GM08714 (cell line): Measurements from ENCODE around the gene HEATR9.

Experiments
- H3K4me3 ChIP-seq: fragments of 200-500 bp; sonication (Bioruptor generic); 2 replicates; pipeline ENCODE4 v1.5.1; 2014; ENCODE audit warnings: mild to moderate bottlenecking, low read length, inconsistent platforms
- ZNF274 ChIP-seq: IDR thresholded peaks from 2 replicates; pipeline ENCODE4 v1.6.1; 2012; ENCODE audit warnings: mild to moderate bottlenecking, low read depth, low read length

HEATR9 gene

GRCh38 chr17:35856603-35857002 is 12.1 kb downstream of the HEATR9 start:
- no peak for TF ChIP-seq ZNF274
- H3K4me3 ChIP-seq = no peak overlapping the region

- no peak overlapping the region for H3K4me3 ChIP-seq
- no peak for TF ChIP-seq ZNF274
Measured at GRCh38 chr17:35855965-35856364, 12.7 kb downstream of the HEATR9 start.

- TF ChIP-seq ZNF274 = no peak
- H3K4me3 ChIP-seq = no peak overlapping the region
Measured at GRCh38 chr17:35849469-35850348, 19.0 kb downstream of the HEATR9 start.

- TF ChIP-seq ZNF274 = no peak
- H3K4me3 ChIP-seq = no peak overlapping the region
Measured at GRCh38 chr17:35847633-35848373, 20.9 kb downstream of the HEATR9 start.

GRCh38 chr17:35847006-35847405 is 21.7 kb downstream of the HEATR9 start:
- no peak for TF ChIP-seq ZNF274
- no peak overlapping the region for H3K4me3 ChIP-seq

GRCh38 chr17:35846055-35846809 is 22.5 kb downstream of the HEATR9 start:
- H3K4me3 ChIP-seq = no peak overlapping the region
- TF ChIP-seq ZNF274 = no peak

GRCh38 chr17:35844547-35844946 is 24.1 kb downstream of the HEATR9 start:
- no peak for TF ChIP-seq ZNF274
- H3K4me3 ChIP-seq = no peak overlapping the region

GRCh38 chr17:35843698-35844097 is 25.0 kb downstream of the HEATR9 start:
- no peak overlapping the region for H3K4me3 ChIP-seq
- TF ChIP-seq ZNF274 = no peak

- no peak for TF ChIP-seq ZNF274
- H3K4me3 ChIP-seq = no peak overlapping the region
Measured at GRCh38 chr17:35842239-35842638, 26.5 kb downstream of the HEATR9 start.

- no peak for TF ChIP-seq ZNF274
- no peak overlapping the region for H3K4me3 ChIP-seq
Measured at GRCh38 chr17:35841505-35841904, 27.2 kb downstream of the HEATR9 start.

GRCh38 chr17:35841101-35841500 is 27.6 kb downstream of the HEATR9 start:
- H3K4me3 ChIP-seq = no peak overlapping the region
- no peak for TF ChIP-seq ZNF274

GRCh38 chr17:35825206-35825605 is 43.5 kb downstream of the HEATR9 start:
- no peak overlapping the region for H3K4me3 ChIP-seq
- TF ChIP-seq ZNF274 = no peak

GRCh38 chr17:35821308-35821707 is 47.4 kb downstream of the HEATR9 start:
- H3K4me3 ChIP-seq = no peak overlapping the region
- no peak for TF ChIP-seq ZNF274

GRCh38 chr17:35819455-35819854 is 49.2 kb downstream of the HEATR9 start:
- no peak overlapping the region for H3K4me3 ChIP-seq
- TF ChIP-seq ZNF274 = no peak
